GM18861 (cell line): ENCODE measurements around the gene DUSP14.
"Not testable (repeated sequence)": the region's sequence is repeated elsewhere in the genome, so short reads cannot be mapped to it uniquely, and the experiment has no call there.

ENCODE experiments used
- ATAC-seq: cut with Tn5 transposase; IDR thresholded peaks from one replicate; pipeline ENCODE4 v1.9.1; 2021; ENCODE audit not compliant: unreplicated experiment

DUSP14 gene, protein sequence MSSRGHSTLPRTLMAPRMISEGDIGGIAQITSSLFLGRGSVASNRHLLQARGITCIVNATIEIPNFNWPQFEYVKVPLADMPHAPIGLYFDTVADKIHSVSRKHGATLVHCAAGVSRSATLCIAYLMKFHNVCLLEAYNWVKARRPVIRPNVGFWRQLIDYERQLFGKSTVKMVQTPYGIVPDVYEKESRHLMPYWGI

DNA sequence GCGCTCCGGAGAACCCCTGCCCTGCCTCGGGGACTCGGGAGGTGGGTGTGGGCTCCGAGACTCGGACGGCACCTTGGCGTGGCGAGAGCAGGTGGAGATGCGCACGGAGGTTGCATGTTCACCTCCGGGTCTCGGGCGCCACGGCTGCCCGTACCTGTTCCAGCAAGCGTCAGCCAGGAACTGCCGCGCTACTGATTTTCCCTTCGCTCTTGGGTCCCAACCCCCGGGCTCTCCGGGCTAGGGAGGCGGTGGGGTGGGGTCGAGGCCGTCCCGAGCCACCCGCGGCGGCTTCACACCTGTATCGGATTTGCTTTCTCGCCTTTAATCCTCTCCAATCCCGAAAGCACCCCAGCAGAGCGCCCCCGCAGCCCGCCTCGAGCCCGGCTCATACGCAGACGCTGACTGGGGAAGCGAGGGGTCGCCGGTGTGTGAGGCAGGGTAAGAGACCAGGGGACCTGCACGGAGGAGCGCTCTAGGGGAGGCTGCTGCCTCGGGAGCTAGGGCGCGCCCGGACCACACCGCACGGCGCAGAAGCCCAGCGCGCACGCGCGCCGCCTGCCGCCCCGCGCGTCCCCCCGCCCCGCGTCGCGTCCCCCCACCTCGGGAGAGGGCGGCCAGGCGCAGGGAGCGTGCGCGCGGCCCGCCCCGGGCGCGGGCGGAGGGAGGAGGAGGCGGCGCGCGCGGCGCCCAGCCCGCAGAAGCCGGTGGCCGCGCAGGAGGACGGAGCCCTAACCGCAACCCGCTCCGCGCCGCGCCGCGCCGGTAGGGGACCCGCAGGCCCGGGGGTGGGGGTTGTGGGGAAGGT lies at the start of gene DUSP14:
Gene DUSP14, plus strand, starts transcription at position 695 of the 805 bp plus-strand sequence. CDS start 22,382 bp downstream, outside the sequence.
- ATAC-seq = peak; percentile 42

DNA sequence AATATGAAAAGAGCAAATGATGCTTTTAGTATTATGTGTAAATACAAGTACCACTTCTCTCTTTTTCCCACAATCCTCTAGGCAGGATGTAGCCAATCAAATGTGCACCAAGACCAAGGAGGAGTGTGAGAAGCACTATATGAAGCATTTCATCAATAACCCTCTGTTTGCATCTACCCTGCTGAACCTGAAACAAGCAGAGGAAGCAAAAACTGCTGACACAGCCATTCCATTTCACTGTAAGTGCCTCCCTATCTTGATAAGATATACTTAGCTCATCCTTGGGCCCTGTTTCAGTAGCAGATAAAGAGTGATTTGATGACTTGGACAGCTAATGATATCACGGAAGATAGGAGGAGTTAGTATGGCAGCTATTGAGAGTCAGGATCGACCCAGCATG lies 49.3 kb upstream of the DUSP14 start:
- no peak for ATAC-seq

DNA sequence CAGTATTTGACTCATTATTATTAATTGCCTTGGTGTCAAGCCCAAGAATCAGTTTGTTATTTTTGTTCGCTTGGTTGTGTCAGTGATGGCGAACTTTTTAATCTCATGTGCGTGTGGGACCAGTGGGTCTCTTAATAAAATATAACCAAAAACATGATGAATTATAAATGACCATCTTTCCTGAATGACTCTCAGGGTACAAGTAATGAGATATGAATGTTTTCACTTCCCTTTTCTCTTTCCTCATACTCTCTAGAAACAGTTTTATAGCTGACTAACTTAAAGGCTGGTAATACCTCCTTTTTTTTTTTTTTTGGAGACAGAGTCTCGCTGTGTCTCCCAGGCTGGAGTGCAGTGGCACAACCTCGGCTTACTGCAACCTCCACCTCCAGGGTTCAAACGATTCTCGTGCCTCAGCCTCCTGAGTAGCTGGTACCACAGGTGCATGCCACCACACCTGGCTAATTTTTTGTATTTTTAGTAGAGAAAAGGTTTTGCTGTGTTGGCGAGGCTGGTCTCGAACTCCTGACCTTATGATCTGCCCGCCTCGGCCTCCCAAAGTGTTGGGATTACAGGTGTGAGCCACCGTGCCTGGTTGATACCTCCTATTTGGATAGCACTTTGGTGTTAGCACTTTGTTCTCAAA lies 48.2 kb upstream of the DUSP14 start:
- not testable (repeated sequence) for ATAC-seq

DNA sequence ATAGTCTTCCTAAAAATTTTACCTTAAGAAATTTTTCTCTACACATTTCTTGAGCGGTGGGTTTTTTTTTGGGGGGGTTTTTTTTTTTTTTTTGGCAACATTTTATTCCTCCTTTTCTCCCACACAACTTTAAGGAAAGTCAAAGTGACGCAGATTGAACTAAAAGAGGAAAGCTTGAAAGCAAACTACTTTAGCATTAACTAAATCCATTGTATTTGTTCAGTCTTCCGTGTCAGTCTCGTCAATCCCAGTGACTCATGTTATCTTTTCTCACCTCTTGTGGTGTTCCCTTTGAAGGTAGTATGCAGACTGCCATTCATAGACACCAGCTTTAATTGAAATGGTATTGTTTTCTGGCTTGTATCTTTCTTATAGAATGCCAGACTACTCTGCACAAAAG lies 43.7 kb upstream of the DUSP14 start:
- ATAC-seq = no peak

DNA sequence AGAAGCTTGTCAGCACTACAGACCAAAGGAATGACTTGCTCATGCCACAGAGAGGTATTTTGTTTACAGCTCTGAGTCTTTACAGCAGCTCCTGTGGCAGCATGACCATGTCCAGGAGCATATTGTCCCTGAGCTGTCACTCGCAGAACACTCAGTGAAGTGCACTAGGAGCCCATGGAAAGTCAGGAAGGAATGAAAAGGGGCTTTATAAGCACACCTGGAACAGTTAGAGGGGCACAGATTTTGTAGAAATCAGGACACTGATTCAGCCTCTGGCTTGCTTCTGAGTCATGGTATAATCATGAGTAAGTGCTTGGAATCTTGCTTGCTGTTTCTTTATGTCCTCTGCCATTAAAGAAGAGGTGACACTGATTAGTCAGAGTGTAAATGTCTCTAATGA lies 42.0 kb upstream of the DUSP14 start:
- no peak for ATAC-seq

DNA sequence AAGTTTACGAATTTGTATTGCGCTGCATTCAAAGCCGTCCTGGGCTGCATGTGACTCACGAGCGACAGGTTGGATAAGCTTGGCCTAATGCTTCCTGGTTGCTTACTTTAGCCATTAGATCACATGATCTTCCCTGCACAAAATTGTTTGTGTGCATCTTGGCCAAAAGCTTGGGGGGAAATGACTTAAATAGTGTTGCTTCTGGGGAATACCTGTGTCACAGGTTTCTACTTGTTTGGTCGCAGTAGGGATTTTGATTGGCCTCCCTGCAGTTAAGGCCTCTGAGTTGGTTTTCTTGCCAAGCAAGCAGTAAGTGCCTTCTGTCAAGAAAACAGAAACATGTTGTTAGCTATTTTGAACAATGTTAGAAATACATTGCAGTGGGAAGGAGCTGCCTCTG lies 39.6 kb upstream of the DUSP14 start:
- no peak for ATAC-seq

DNA sequence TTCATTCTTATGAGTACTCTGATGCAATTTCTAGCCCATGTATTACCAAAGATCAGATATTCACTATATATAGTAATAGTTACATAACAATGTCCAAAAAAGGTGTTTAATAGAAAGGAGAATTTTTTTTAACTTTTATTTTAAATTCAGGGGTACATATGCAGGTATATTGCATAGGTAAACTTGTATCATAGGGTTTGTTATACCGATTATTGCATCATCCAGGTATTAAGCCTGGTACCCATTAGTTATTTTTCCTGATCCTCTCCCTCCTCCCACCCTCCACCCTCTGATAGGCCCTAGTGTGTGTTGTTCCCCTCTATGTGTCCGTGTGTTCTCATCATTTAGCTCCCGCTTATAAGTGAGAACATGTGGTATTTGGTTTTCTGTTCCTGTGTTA lies 31.9 kb upstream of the DUSP14 start:
- not testable (repeated sequence) for ATAC-seq

DNA sequence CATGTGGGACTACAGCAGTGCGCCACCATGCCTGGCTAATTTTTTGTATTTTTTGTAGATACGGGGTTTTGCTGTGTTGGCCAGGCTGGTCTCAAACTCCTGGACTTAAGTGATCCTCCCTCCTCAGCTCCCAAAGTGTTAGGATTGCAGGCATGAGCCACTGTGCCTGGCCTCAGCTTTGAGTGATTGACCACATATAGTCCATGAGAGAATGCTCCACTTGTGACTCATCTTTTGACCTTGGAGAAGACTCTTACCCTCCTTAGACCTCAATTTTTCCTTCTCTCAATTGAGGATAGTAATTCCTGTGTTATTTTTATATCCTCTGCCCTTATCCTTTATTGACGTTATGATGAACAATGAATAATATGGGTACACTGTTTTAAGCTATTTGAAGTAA lies 30.9 kb upstream of the DUSP14 start:
- ATAC-seq = no peak

DNA sequence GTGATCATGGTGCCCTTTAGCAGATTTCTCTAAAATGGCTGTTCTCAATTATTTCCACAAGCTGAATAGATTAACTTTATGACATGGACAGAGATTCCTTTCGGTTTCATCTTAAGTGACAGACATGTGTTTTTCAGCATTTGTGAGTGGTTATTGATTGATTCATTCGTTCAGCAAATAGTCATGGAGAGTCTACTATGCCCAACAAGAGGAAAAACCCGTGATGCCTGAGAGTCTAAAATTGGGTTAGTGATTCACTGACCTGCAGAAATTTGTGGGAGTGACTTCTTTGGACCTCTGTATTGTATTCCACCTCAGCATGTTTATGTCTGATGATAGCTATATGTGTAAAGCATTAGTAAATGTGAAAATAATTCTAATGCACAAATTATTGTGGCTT lies 28.0 kb upstream of the DUSP14 start:
- ATAC-seq = no peak

DNA sequence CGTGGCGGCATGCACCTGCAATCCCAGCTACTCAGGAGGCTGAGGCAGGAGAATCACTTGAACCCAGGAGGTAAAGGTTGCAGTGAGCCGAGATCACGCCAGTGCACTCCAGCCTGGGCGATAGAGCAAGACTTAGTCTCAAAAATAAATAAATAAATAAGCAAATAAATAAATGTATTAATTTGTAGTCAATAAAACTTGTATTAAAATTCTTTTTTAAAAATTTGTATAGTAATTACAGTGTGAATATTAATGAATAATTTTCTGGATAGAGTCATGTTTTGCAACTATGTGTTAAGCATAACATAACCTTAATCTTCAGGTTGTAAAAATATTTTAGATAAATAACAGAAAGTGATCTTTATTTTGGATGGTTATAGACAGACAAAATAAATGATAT lies 27.2 kb upstream of the DUSP14 start:
- no peak for ATAC-seq

DNA sequence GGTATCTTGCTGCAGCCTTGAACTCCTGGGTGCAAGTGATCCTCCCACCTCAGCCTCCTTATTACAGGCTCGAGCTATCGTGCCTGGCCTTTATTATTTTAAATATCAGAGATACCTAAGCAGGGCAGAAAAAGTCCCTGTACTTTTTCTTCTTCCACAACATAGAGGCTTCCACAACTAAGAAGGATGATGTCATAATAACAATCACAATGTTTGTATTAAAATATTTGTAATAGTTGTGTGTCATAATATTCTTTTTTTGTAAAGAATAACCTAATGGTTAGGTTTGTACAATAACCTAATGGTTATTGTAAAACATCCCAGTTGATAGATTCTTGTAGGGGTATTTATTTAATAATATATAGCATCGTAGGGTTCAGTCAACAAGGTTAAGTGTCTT lies 26.7 kb upstream of the DUSP14 start:
- ATAC-seq = no peak

DNA sequence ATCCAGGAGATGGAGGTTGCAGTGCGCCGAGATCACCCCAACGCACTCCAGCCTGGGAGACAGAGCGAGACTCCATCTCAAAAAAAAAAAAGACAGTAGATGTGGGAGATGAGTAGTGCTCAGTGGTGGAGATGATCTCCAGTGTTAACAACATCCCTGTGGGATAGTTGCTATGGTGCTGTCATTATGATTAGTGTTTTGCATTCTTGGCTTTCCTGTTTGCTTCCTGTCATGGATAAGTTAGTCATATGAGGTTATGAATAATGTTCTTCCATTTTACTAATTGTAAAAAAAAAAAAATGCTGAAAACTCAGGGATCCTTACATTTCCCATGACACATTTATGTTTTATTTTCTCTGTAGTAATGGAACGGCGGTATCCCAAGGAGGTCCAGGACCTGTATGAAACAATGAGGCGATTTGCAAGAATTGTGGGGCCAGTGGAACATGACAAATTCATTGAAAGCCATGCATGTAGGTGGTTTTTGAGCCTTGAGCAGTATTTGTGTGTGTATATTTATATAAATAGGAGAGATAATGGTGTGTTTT lies 24.5 kb upstream of the DUSP14 start:
- no peak for ATAC-seq

DNA sequence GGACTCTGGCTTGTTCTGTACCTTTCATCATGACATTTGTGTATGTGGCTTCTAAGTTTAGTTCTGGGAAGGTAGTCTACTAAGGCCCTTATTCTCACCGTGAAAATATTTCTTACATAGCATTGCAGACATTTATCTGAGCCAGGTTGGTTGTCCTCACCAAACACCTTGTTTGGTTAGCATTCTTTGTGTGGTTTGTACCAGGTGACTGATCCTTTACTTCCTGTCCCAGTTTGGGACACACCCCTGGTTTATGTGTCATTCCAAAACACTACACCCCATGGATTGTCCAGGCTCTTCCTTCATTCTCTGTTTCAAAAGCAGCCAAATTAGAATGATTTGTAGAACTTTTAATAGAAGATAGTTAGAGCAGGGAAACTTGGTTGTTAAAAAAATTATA lies 23.2 kb upstream of the DUSP14 start:
- ATAC-seq = no peak

DNA sequence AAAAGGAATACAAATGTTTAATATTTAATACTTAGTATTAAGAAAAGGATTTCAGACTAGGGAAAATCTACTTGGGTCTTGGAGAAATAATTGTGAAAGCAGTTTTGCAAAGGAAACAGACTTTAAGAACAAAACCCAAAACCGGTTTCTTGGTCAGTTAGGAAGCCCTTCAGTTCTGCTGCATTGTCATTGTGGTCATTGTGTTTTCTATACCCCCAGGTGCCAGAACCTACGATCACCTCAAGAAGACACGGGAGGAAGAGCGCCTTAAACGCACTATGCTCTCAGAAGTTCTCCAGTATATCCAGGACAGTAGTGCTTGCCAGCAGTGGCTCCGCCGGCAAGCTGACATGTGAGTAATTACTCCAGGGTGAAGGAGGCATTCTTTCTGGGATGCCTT lies 19.5 kb upstream of the DUSP14 start:
- no peak for ATAC-seq

DNA sequence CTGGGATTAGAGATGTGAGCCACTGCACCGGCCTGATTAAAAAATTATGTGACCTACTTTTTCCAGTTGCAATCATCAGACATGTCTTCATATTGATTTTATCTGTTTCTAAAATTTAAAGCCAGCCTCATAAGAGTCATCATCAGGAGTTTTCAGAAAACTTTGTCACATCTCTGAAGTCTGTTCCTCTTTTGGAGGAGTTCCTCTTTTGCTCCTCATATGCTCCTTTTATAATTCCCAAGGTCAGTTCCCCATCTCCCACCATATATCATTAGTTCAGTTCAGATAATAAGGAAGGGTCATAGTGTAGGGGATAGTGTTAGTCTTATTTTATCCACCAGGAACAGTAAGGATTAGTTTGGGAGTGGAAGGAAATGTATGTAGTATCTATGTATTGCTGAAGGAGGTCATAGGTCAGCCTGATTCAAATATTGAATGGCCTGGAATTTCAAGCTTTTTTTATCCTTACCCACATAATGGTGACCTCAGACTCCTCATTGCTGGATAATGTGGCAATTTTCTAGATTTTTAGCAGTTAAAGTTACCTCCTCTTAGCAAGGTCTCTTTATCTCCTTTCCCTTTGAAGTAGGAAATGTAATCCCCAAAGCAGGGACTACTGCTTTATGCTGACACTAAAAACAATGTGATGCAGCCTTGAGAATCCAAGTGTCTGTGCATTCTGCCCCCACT lies 13.8 kb upstream of the DUSP14 start:
- ATAC-seq = no peak

DNA sequence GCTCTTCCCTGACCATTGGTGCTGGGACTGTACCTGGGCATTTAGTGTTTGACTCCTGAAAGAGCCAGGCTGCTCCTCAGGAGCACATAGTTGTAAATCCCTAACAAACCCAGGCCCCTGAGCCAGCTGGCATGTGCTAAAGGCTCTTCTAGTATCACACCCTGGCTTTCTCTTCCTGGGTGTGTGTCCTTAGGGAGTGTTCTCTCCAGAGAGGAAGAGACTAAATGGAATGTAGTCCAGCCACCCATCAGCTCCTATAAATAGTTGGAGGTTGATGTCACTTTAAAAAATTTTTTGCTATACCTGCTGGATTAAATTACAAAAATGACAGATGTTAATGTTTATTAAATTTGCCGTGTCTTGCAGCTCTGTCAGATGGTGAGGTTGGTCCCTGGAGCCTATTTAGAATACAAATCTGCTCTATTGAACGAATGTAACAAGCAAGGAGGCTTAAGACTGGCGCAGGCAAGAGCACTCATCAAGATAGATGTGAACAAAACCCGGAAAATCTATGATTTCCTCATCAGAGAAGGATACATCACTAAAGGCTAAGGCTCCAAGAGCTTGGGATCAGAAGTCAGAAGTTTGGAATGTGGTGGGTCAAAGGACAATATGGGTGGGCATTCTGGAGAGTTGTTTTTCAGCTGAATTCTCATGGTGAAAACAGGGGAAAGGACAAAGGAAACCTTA lies 13.1 kb upstream of the DUSP14 start:
- ATAC-seq = no peak

DNA sequence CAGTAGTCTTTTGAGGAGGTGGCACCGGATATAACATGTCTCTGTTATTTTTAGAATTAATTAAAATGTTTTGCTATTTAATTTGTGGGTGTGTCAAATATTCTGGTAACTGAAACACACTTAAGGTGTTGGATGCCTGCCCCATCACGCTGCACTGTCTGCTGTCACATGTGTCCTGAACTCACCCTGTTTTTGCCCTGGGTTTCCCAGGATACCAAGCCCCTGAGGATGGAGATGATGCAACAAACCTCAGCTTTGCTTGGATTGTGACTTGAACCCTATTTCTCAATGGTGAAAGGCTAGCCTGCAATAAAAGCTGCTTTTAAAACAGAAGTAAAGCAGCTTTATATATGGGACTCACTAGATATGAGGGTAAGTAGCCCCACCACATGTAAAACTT lies 11.5 kb upstream of the DUSP14 start:
- ATAC-seq = no peak

DNA sequence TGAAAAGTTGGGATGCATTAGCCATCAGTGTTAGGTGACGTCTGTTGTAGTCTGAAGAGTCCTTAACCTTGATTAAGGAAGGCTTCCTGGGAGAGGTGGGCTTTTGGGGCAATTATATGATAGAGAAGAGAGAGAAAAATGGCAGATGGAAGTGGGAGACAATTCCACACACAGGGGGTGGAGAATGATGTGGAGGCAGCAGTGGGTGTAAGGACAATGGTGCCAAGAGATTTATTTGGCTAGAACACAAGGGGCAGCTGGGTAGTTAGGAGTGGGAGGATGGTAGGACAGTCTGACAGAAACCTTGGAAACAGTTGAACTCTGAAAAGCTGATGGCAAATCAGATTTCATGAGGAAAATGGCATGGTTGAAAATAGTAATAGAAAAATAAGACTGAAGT lies 10.7 kb upstream of the DUSP14 start:
- no peak for ATAC-seq

DNA sequence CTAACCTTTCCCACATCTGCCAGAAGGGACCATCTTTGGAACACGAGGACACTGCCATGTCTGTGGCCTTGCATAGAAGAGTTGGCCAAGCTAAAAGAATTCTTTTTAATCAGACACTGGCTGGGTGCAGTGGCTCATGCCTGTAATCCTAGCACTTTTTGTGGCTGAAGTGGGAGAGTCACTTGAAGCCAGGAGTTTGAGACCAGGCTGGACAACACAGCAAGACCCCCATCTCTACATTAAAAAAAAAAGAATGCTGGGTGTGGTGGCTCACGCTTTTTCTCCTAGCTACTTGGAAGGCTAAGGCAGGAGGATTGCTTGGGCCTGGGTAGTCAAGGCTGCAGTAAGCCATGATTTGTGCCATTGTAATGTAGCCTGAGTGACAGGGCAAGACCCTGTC lies 9.3 kb upstream of the DUSP14 start:
- no peak for ATAC-seq

DNA sequence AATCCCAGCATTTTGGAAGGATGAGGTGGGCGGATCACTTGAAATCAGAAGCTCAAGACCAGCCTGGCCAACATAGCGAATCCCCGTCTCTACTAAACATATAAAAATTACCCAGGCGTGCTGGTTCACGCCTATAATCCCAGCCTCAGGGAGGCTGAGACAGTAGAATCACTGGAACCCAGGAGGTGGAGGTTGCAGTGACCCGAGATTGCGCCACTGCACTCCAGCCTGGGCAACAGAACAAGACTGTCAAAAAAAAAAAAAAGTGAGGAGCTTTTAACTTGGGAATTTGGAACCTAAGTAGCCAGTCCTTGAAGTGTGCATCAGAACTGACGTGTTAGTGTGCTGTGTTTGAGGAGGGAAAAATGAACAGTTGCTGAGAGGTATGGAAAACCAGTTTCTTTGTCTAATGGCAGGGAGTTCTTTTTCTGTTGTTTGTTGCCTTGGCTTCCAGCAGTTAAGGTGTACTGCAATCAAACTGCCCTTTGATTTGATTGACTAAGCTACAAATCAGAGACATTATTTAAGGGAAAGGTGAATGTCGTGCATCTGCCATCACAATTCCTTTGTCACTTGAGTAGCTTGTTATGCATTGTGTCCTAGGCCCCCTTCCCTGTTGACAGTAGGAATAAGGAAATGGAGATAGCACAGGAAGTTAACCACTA lies 8.6 kb upstream of the DUSP14 start:
- ATAC-seq = no peak
